ENCODE measurements around the gene HOXA2.

Gene HOXA2

DNA sequence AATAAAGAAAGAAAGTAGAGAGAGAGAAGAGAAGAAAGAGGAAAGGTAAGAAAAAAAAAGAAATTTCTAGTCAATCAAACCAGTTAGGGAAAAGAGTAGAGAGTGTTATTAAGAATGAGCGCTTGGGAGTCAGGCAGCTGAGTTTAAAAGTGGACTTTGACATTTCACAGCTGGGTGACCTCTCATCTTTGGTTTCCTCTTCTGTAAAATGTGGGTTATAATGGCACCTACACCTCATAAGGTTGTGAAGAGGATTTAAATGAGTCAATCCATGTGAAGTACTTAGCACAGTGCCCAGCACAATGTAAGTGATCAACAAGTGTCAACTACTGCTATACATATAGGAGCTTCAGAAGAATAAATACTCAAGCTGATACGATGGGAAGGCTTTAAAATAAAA is 18.8 kb downstream of the HOXA2 start:
- Histone ChIP-seq H3K4me3 (no peak overlapping the region), H3K27ac (no peak overlapping the region)
- TF ChIP-seq, protein P1, sequence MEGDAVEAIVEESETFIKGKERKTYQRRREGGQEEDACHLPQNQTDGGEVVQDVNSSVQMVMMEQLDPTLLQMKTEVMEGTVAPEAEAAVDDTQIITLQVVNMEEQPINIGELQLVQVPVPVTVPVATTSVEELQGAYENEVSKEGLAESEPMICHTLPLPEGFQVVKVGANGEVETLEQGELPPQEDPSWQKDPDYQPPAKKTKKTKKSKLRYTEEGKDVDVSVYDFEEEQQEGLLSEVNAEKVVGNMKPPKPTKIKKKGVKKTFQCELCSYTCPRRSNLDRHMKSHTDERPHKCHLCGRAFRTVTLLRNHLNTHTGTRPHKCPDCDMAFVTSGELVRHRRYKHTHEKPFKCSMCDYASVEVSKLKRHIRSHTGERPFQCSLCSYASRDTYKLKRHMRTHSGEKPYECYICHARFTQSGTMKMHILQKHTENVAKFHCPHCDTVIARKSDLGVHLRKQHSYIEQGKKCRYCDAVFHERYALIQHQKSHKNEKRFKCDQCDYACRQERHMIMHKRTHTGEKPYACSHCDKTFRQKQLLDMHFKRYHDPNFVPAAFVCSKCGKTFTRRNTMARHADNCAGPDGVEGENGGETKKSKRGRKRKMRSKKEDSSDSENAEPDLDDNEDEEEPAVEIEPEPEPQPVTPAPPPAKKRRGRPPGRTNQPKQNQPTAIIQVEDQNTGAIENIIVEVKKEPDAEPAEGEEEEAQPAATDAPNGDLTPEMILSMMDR (IDR thresholded peaks at IDR 0.05), result no peak
- no peak for DNase-seq (ENCODE audit: low spot score)

DNA sequence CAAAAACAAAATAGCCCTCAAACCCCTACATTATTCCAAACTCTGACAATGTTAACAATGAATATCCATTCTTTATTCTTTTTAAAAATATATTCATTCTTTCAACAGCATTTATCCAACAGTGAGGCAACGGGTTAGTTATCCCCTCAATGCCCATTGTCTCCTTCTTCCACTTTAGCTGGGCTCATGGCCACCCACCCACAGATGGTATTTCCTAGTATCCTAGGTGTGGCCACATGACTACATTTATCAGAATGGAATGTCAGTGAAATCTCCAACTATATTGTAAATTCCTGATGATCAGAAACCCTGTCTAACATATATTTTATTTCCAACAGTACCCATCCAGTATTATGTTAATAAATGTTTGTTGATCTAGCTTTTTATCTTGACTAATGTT is 20.3 kb downstream of the HOXA2 start:
- DNase-seq (ENCODE audit: low spot score), result no peak
- H3K27ac ChIP-seq, result no peak overlapping the region
- H3K4me3 ChIP-seq, result no peak overlapping the region
- TF ChIP-seq, protein P1 (IDR thresholded peaks at IDR 0.05), result no peak

- no peak for DNase-seq (ENCODE audit: low spot score)
- Histone ChIP-seq H3K4me3 (no peak overlapping the region), H3K27ac (no peak overlapping the region)
- TF ChIP-seq, protein P1 (IDR thresholded peaks at IDR 0.05), result no peak
These were observed 21.5 kb downstream of the HOXA2 start for GRCh38 chr7:27080844-27081436.

DNA sequence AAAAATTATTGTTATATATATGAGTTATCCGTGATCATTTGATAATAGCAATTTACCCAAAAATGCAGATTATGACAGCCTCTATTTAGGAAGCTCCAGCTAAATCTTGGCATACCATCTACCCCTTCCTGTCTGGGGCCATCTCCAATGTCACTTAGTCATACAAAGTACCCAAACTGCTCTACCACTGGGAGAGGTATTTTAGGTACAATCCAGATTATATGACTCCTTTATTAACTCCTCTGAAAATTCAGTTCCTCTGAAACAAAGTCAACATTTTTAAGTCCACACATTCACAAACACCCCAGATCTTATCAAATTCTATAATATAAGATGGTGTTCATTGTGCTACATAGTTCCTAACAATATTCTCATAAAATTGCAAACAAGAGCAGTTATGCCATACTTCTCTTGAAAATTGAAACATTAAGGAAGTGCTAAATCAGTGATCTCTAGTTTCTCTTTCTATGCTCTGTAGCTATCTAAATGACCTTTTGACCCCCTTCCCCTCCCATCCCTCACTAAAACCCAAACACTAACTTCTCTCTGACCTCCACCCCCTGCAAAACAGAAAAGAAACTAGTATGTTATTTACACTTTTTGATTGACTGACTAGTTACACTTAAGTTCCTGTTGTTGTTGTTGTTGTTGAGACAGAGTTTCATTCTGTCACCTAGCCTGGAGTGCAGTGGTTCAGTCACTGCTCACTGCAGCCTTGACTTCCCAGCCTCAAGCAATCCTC is 23.1 kb downstream of the HOXA2 start:
- Histone ChIP-seq H3K4me3 (no peak overlapping the region), H3K27ac (no peak overlapping the region)
- TF ChIP-seq, protein P1 (IDR thresholded peaks at IDR 0.05), result no peak
- DNase-seq (ENCODE audit: low spot score), result no peak

GRCh38 chr7:27078616-27079233 is 23.8 kb downstream of the HOXA2 start:
- TF ChIP-seq, protein P1 (IDR thresholded peaks at IDR 0.05), result no peak
- Histone ChIP-seq H3K27ac (no peak overlapping the region), H3K4me3 (no peak overlapping the region)
- DNase-seq (ENCODE audit: low spot score), result no peak

GRCh38 chr7:27073076-27073475 is 29.4 kb downstream of the HOXA2 start:
- Histone ChIP-seq H3K27ac (no peak overlapping the region), H3K4me3 (no peak overlapping the region)
- TF ChIP-seq, protein P1 (IDR thresholded peaks at IDR 0.05), result no peak
- DNase-seq (ENCODE audit: low spot score), result no peak

All from coronary artery (tissue), 2 donors.